Measurements from ENCODE around the gene ALPP.
"Not testable (repeated sequence)": the region's sequence is repeated elsewhere in the genome, so short reads cannot be mapped to it uniquely, and the experiment has no call there.

Gene ALPP

GRCh38 chr2:232365621-232366321, 12.8 kb upstream of the ALPP start:
- no peak for DNase-seq

GRCh38 chr2:232366461-232366860, 12.1 kb upstream of the ALPP start:
- not testable (repeated sequence) for DNase-seq

GRCh38 chr2:232367016-232367415, 11.5 kb upstream of the ALPP start:
- DNase-seq: no peak

- DNase-seq: no peak
Measured at GRCh38 chr2:232367591-232368233, 10.8 kb upstream of the ALPP start.

GRCh38 chr2:232368311-232368731, 10.2 kb upstream of the ALPP start:
- DNase-seq: no peak

- DNase-seq: no peak
Measured at GRCh38 chr2:232369126-232369951, 9.2 kb upstream of the ALPP start.

GRCh38 chr2:232370007-232370406, 8.5 kb upstream of the ALPP start:
- not testable (repeated sequence) for DNase-seq

GRCh38 chr2:232372231-232373208, 6.0 kb upstream of the ALPP start:
- DNase-seq: no peak

GRCh38 chr2:232374356-232374755, 4.2 kb upstream of the ALPP start:
- DNase-seq: no peak

- no peak for DNase-seq
Measured at GRCh38 chr2:232375164-232375563, 3.4 kb upstream of the ALPP start.

GRCh38 chr2:232376260-232376659, 2.3 kb upstream of the ALPP start:
- no peak for DNase-seq

GRCh38 chr2:232376713-232377112, 1.8 kb upstream of the ALPP start:
- DNase-seq: no peak

- no peak for DNase-seq
Measured at GRCh38 chr2:232377319-232377718, 1.2 kb upstream of the ALPP start.

GRCh38 chr2:232377841-232378734, 463 bp upstream of the ALPP start:
- no peak for DNase-seq

GRCh38 chr2:232379610-232380590, 1.3 kb downstream of the ALPP start:
- DNase-seq: not testable (repeated sequence)

- DNase-seq: not testable (repeated sequence)
Measured at GRCh38 chr2:232381204-232382031, 2.9 kb downstream of the ALPP start.

- DNase-seq: no peak
Measured at GRCh38 chr2:232382331-232383225, 4.0 kb downstream of the ALPP start.

- no peak for DNase-seq
Measured at GRCh38 chr2:232384466-232384865, 5.9 kb downstream of the ALPP start.
